ENCODE data around the gene FOXJ3.
A peak's percentile ranks its signal among the peaks of the same experiment; 100 is the strongest.

The FOXJ3 gene

DNA sequence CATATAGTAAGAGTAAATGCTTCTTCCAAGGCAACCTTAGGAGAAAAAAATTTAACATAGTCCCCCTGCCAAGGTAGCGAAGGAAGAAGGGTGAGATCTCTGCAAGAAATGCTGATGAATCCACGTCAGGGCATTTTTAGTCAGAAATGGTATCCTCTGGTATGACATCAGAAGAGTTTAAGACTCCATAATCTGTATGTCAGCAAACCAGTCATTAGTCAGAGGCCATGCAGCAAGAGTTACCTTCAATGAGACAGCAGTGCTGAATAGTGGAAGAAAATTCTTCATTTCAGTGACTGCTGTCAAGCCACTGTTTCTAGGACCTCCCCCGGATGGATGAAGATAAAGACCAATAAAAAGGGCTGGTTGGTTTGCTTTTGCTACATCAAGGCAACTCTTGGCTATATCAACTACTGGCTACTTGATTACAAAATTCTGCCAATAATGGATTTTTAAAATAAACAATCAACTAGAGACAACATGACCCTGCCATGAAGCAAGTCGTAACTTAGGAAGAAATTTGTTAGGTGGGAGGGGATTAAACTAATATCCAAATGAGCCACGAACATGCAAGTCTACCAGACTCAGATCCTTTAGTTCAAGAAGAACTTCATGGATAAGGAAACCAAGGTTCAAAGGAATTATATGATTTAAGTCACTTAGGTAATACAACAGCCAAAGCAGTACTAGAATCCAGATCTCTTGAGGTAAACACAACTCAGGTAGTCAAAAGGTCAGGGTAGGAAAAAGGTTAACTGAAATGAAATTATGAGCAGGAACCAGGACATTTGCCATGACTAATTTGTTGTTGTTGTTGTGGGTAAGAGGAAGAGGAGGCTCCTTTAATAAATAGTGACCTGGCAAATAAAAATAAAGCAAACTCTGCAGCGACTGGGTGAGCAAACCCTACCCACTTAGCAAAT is 144.8 kb downstream of the FOXJ3 start:
- DNase-seq (ENCODE audit: low read depth in 3 of 3): no peak

DNA sequence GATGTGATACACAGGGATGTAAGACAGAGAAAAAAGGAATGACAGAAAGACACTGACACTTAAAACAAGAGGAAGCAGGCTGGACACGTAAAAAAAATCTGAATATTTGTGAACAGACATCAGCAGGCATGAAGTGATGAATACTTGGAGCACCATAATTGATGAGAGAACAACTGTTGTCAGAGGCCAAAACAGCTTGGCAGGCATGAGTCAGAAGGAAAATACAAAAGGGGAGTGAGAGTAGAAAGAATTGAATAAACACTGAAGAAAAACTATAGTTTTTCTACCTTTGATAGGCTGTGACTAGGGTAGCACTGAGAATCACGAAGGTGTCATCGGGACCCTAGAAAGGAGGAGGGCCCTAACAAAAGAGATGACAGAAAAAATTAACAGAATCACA is 148.9 kb downstream of the FOXJ3 start:
- DNase-seq (ENCODE audit: low read depth in 3 of 3): no peak

DNA sequence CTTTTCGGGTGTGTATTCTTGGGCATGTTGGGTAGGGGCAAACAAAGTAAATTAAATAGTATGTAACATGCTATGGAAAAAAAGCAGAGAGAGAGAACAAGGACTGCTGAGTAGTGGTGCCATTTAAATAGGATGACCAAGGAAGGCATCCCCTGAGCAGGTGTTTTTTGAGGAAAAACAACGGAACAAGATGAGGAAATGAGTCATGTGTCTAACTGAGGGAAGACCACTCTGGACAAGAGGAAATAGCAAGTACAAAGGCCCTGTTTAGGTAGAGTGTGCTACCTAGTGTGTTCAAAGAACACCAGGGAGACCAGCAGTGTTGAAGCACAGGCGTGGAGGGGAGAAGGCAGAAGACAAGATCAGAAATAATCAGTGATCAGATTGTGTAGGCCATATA is 150.4 kb downstream of the FOXJ3 start:
- no peak for DNase-seq (ENCODE audit: low read depth in 3 of 3)

- no peak for DNase-seq (ENCODE audit: low read depth in 3 of 3)
These were observed 151.1 kb downstream of the FOXJ3 start for GRCh38 chr1:42183957-42184268.

DNA sequence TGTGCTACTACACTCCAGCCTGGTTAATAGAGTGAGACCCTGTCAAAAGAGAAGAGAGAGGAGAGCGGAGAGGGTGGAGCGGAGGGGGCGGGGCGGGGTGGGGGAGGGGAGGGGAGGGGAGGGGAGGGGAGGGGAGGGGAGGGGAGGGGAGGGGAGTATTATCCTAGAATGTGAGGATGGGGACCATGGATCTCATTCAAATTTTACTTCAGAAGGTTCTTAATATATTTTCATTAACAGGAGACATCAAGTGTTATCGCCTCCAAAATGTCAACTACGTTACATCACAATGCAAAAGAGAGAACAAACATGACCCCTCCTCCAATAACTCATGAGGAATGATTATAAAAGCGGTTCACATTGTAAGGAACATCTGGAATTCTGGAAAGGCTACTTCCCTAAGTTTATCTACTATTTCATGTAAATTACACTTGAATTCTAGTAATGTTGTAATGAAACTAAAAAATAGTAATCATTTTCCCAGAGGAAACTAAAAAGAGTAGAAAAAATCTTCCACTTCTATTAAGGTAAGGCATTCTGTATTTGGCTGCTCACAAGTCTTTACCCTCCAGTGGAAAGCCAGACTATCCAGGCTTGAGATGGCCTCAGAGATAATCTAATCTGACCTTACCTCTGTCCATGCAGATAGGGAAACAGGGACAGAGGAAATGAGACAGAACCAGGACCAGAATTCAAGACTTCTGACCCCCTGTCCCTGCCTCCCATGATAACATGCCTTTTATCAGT is 151.7 kb downstream of the FOXJ3 start:
- no peak for DNase-seq (ENCODE audit: low read depth in 3 of 3)

DNA sequence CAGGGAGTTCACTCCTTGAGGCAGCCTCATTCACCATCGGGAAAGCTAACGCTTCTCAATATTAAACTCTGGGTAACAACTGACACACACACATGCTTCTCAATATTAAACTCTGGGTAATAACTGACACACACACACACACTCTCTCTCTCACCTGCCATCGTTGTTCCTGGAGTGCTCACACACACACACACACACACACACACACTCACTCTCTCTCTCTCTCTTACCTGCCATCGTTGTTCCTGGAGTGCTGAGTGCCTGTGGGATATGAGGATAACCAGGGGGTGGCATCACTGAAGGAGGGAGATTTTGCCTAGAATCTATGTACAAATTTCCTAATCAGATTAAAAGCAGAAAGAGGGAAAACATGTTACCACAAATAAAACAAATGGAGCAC is 153.3 kb downstream of the FOXJ3 start:
- no peak for DNase-seq (ENCODE audit: low read depth in 3 of 3)

GRCh38 chr1:42179900-42180329 is 155.1 kb downstream of the FOXJ3 start:
- no peak for DNase-seq (ENCODE audit: low read depth in 3 of 3)

DNA sequence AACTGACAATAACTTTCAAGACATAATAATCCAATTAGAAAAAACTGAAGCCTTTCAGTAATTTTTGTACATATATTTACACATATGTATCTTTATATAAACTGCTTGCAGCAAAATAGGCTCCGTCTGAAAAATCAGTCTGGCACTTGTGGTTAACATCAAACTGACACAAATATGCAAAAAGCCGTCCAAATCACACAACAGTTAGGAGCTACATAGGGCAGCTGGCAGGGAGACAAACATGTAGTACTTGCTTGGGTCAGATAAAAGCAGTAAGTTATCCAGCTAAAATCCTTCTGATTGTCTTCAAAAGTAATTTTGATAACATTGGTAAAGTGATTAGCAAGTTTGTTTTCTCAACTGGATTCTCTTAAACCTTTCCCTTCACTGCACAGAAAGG is 155.8 kb downstream of the FOXJ3 start:
- DNase-seq (ENCODE audit: low read depth in 3 of 3): no peak

DNA sequence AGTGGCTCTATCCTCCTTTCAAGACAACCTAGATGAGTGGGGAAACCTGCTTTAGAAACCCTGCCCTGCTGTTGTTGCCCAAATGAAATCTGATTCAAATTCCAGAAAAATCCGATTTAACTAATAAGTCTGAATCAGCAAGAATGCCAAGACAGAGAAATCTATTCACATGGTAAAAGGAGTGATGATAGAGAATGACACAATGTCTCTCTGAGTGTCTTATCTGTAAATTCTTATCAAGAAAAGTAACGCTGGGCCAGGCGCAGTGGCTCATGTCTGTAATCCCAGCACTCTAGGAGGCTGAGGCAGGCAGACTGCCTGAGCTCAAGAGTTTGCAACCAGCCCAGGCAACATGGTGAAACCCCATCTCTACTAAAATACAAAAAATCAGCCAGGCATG is 156.8 kb downstream of the FOXJ3 start:
- no peak for DNase-seq (ENCODE audit: low read depth in 3 of 3)

GRCh38 chr1:42177541-42177981 is 157.5 kb downstream of the FOXJ3 start:
- no peak for DNase-seq (ENCODE audit: low read depth in 3 of 3)

DNA sequence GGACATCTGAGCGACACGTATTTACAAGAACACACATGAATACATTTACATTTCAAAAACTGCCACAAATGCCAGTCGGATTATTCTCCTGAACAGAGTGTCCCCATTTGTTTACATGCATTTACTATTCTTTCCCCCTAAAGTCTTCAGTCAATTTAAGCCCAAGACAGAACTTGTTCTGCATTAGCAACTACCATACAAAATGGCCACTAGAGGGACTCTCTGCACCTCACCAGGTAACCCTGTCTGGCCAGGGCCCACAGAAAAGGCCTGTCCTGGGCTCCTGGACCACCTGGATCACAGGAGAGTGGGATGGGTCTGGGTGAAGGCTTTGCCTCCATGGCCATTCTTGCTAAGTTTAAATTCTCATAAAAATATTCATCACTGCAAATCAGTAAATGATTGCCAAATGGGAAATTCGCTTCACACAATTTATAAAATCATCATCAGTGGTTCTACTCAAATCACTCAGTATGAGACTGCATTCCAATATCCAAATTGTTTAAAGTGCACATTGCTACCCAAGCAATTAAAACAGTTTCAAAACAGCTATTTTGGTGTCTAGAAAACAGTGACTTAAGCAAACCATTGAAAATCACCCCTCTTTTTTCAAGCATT is 158.0 kb downstream of the FOXJ3 start:
- no peak for DNase-seq (ENCODE audit: low read depth in 3 of 3)

GRCh38 chr1:42175314-42176054 is 159.6 kb downstream of the FOXJ3 start:
- no peak for DNase-seq (ENCODE audit: low read depth in 3 of 3)

DNA sequence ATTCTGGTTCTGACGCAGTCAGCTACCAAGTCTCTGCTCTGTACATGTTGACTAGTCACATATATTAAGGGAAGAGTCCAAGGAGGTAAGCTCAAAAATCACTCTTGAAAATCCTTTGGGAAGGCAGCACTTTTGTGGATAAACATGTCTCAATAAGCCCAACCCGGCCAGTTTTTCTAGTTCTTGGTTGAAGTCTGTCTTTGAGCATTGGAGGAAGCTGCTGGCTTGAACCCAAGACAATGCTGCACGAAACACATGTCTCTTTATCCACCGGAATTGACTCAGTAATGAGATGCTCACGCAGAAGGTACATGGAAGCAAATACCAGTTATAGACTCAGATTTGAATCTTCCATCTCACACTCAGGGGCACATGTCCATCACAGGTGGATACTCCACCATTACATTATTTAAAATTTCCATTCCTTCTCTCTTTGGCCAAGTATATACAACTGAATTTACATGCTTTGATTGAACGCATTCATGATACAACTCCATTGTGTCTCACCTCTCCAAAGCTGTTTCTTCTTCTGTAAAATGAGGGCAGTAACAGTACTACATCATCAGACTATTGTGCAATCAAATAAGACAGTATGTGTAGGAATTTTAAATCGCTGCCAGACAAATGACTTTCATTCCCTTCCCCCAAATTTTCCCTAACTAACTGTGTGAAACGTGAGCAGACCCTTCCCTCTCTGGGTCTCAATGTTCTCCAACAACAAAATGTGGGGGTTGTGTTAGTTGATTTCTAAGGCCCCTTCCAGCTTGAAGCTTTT is 160.9 kb downstream of the FOXJ3 start:
- no peak for DNase-seq (ENCODE audit: low read depth in 3 of 3)

DNA sequence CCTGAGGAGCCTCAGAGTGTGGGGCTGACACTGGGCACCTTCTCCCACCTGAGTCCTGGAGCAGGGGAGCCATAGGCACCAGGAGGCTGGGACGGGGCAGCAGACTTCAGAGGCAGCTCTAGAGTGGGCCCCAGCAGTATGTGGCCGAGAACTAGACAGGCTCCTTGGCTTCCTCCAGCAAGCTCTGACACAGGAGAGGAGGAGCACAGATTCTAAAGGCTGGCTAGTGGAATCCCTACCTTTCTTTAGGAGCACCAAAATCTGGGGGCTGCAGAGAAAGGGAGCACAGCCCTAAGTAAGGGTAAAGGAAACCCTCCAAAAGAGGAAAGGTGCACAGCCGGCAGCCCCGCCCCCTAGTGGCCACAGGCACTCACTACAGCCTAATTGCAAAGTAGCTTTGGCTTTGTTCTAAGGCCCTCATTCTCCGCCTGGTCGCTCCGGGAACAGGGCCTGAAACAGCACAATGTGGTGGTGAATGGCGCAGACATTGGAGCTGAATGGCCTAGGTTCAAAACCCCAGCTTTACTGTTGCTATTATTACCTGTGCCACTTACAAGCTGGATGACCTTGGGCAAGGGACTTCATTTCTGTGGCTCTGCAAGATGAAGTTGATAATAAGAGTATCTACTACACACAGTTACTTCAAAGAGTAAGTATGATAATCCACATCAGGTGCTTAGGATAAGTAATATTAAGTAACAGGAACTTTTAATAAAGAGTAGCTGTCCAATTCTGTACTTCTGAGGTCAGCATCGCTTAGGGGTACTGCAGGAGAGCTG is 161.7 kb downstream of the FOXJ3 start:
- DNase-seq (ENCODE audit: low read depth in 3 of 3): peak; percentile 31 to 51 (median 49)

- no peak for DNase-seq (ENCODE audit: low read depth in 3 of 3)
These were observed 162.5 kb downstream of the FOXJ3 start for GRCh38 chr1:42172381-42173133.

- no peak for DNase-seq (ENCODE audit: low read depth in 3 of 3)
These were observed 163.3 kb downstream of the FOXJ3 start for GRCh38 chr1:42171679-42172266.

DNA sequence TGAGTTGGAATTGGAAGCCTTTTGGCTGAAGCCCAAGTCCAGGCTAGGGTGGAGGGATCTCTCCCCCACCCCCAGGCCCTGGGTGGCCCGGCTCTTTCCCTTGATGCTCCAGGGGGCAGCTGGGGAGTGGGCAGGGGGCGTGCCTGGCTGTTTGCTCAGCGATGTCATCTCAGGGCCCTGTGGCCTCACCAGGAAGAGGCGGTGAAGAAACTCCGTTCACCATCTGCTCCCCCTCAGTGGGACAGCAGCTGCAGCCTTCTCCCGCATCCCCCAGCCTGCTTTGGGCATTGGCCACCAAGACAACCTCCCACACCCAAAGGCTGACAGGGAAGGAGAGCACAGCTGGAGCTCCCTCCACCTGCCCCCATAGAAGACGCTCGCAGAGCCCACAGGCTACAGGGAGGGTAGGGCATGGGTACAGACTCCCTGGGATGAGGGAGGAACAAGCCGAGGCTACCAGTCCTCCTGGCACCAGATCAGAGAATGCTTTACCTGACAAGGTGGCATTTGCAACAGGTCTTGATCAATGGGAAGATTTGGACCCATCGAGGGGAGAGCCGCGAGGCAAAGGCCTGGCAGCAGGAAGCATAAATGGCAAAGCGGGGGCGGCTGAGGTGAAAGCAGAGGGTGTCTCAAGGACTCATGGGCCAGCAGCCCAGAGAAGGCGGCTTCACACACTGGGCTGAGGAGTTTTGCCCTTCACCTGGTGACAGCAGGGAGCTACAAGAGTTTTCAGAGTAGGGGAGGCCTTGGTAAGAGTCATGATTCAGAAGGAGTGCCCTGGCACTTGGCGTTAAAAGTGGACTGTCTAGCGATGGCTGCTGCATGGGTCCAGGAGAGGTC is 164.0 kb downstream of the FOXJ3 start:
- no peak for DNase-seq (ENCODE audit: low read depth in 3 of 3)

- DNase-seq (ENCODE audit: low read depth in 3 of 3): no peak
These were observed 166.3 kb downstream of the FOXJ3 start for GRCh38 chr1:42168763-42169162.

DNA sequence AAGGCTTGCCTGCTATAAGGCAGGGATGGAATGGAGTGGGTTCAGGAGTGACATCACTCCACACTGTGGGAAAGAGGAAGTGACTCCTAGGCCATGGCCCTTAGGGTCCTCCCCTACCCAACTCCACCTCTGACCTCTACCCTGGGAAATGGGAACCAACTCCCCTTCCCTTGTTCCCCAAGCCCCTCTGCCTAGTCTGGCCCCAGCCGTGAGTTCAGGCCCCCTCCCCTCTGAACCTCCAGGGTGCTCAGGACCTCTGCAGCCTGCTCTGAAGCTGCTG is 166.7 kb downstream of the FOXJ3 start:
- no peak for DNase-seq (ENCODE audit: low read depth in 3 of 3)

Data from stimulated activated CD4-positive, alpha-beta T cell treated with anti-CD3 and anti-CD28 coated beads, TNF-alpha, amount 100 ng/mL, for 4 hours (primary cell).